Aorta (tissue), 5 donors: ENCODE measurements around the gene CA14. TPM values are rescaled to one million over a fixed set of nuclear protein-coding genes. Genes with fewer than 3 reads are reported as not detected.
"Not testable (repeated sequence)": the region's sequence is repeated elsewhere in the genome, so short reads cannot be mapped to it uniquely, and the experiment has no call there.

ENCODE experiments used
- ATAC-seq: fragments of 200-7000 bp; cut with Tn5 transposase; one replicate; pipeline ENCODE4 v1.9.1; 2022; ENCODE audit warnings: moderate library complexity; ENCODE audit not compliant: low FRiP score
- DNase-seq, 2 donors: peaks; one replicate each; pipeline ENCODE4 v3.0.0-alpha.2; 2020
- H3K27ac ChIP-seq, 2 donors: one replicate each; pipeline ENCODE4 v1.5.1; 2013; ENCODE audit warnings: low read length in 2 of 2, mild to moderate bottlenecking in 2 of 2, moderate library complexity in 2 of 2, control low read depth in 1 of 2, inconsistent platforms in 1 of 2, low read depth in 1 of 2
- H3K27me3 ChIP-seq, 2 donors: one replicate each; pipeline ENCODE4 v1.6.1; 2013; ENCODE audit warnings: control low read depth in 1 of 2, low read length in 1 of 2, mild to moderate bottlenecking in 1 of 2, moderate library complexity in 1 of 2; ENCODE audit not compliant: insufficient read depth in 2 of 2, control insufficient read depth in 1 of 2
- H3K36me3 ChIP-seq, 2 donors: one replicate each; pipeline ENCODE4 v1.6.1; 2013; ENCODE audit warnings: control low read depth in 1 of 2, low read length in 1 of 2, mild to moderate bottlenecking in 1 of 2; ENCODE audit not compliant: insufficient read depth in 2 of 2, control insufficient read depth in 1 of 2
- H3K4me1 ChIP-seq, 2 donors: one replicate each; pipeline ENCODE4 v1.6.1; 2013; ENCODE audit warnings: low read length in 2 of 2, control low read depth in 1 of 2, mild to moderate bottlenecking in 1 of 2, moderate library complexity in 1 of 2; ENCODE audit not compliant: insufficient read depth in 2 of 2, control insufficient read depth in 1 of 2
- H3K4me3 ChIP-seq, 2 donors: one replicate each; pipeline ENCODE4 v1.5.1; 2013; ENCODE audit warnings: low read length in 2 of 2, control low read depth in 1 of 2, mild to moderate bottlenecking in 1 of 2
- H3K9me3 ChIP-seq: one replicate; pipeline ENCODE4 v1.6.1; 2013; ENCODE audit warnings: mild to moderate bottlenecking, low read length; ENCODE audit not compliant: control insufficient read depth
- WGBS, 2 donors: extraction: QIAGEN DNeasy Blood & Tissue Kit; methylation state at CpG; one replicate each; pipeline ENCODE4 v1.1.7; 2013; 5-methylcytosine and 5-hydroxymethylcytosine counted together
- intact Hi-C, 2 donors: fragments of 100-400 bp; cut with DNase I; formaldehyde crosslinking; loops; one replicate each; pipeline versions ENCODE4 v1.14.2 to v1.15.0; 2022
- long read RNA-seq, 2 donors: library from polyadenylated mRNA; unstranded; transcript quantifications; one replicate each; pipeline ENCODE4 v2.0.0, GENCODE V29; 2020 to 2021
- polyA plus RNA-seq, 2 donors: library from polyadenylated mRNA; stranded (reverse); fragments of 200-250 nt; gene quantifications; one replicate each; pipeline ENCODE4 v1.2.3, GENCODE V29; 2013
- total RNA-seq, 2 donors: library from RNA; stranded (reverse); fragmentation: NEBNext Ultra II Directional; extraction: Animal tissue kit (Norgen Biotek cat#: 25700); gene quantifications; one replicate each; pipeline ENCODE4 v1.2.1, GENCODE V29; 2021
- donor health status: healthy with polysubstance abuse.
- donor health status: Bipolar disorder and iron deficiency.
- donor health status: DM: no; HTN: no; CAD: no.
- donor health status: DM: no; HTN: no; CAD: no.
- donor health status: DM: yes; HTN: yes; CAD: no.

The CA14 gene
- total RNA-seq (not detected), polyA plus RNA-seq (not detected)
- long read RNA-seq, donor 1 = 0 reads
- long read RNA-seq, donor 2 = 0 reads

DNA sequence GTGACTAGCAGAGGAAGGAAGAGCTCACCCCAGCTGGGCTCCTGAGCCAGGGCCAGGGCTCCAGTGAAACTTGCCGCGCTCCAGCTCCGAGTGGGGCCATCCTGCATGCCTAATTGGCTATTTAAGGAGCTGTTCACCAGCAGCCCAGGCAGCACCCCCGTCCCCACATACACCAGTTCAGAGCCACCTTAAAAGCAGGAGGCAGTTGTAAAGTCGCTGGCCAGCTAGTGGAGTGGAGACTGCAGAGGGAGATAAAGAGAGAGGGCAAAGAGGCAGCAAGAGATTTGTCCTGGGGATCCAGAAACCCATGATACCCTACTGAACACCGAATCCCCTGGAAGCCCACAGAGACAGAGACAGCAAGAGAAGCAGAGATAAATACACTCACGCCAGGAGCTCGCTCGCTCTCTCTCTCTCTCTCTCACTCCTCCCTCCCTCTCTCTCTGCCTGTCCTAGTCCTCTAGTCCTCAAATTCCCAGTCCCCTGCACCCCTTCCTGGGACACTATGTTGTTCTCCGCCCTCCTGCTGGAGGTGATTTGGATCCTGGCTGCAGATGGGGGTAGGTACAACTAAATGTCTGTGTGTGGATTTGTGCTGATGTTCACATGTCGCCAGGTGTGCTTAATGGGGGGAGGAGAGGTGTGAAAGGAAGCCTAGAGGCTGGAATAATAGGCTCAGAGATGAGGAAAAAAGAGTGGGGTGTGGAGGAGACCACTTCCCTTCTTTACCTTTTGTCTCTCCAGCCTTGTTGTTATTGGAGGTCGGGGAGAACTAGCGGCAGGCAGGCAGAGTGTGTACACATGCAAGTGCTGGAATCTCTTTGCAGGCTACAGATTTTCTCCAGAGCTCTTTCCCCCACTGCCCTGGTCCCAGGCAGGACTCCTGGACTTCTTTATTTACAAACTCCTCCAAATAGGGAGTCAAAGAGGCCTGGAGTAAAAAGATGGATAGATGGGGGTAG is at the start of gene CA14:
Gene CA14, plus strand, starts transcription at position 151 of the 962 bp plus-strand sequence. Its CDS starts 355 bp downstream, at position 506.
- no peak for ATAC-seq
- Histone ChIP-seq H3K9me3 (no peaks in the 10 kb centered on the region), H3K27ac (no peak within 1 kb of the TSS), H3K36me3 (no peaks in the 10 kb centered on the region), H3K27me3 (no peaks in the 10 kb centered on the region), H3K4me1 (peaks cover 0 to 3% of the 10 kb centered on the region in 2 donors), H3K4me3 (no peak within 1 kb of the TSS)
- intact Hi-C loops = loop anchor here (2.0 kb wide), 1 partner anchor 23 kb away; no protein-coding TSS in a partner anchor
- no peak for DNase-seq
- WGBS, 2 donors = 65 to 66% methylated on average over 13 of the region's 13 CpGs

DNA sequence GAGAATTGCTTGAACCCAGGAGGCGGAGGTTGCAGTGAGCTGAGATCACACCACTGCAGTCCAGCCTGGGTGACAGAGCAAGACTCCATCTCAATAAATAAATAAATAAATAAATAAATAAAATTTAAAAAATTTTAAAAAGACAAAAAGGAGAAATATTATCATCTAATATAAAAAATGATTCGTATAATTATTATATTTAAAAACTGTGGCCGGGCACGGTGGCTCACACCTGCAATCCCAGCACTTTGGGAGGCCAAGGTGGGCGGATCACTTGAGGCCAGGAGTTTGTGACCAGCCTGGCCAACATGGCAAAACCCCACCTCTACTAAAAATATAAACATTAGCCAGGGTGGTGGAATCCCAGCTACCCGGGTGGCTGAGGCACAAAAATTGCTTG is 49.1 kb upstream of the CA14 start:
- H3K4me1 ChIP-seq, H3K9me3 ChIP-seq, H3K4me3 ChIP-seq, intact Hi-C loops, DNase-seq, ATAC-seq, H3K36me3 ChIP-seq, H3K27me3 ChIP-seq, H3K27ac ChIP-seq: not testable (repeated sequence)
- WGBS, 2 donors = 86 to 90% methylated on average over 6 of the region's 6 CpGs

DNA sequence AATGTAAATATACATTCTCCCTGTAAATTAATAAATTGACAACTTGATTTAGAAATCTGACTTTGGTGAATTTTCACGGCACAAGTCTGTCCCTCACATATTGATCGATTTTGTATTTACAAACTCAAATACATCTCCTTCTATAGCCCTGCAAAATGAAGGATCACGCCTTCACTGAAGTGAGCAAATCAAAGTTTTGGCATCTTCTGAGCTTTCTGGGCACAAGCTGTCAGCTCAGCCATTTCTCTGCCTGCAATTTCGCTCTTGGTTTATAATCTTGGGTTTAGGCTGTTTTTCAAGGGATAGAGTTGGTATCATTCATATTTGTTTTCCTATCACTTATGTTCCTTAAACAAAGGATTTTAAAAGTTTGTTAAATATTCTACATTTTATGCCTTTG is 47.5 kb upstream of the CA14 start:
- 93 to 94% methylated on average over 4 of the region's 4 CpGs for WGBS, 2 donors
- Histone ChIP-seq H3K4me3 (no peak overlapping the region), H3K9me3 (no peaks in the 10 kb centered on the region), H3K27me3 (no peaks in the 10 kb centered on the region), H3K36me3 (no peaks in the 10 kb centered on the region), H3K27ac (no peak overlapping the region), H3K4me1 (no peaks in the 10 kb centered on the region)
- intact Hi-C loops = no loop called here
- DNase-seq (no peak), ATAC-seq (no peak)

DNA sequence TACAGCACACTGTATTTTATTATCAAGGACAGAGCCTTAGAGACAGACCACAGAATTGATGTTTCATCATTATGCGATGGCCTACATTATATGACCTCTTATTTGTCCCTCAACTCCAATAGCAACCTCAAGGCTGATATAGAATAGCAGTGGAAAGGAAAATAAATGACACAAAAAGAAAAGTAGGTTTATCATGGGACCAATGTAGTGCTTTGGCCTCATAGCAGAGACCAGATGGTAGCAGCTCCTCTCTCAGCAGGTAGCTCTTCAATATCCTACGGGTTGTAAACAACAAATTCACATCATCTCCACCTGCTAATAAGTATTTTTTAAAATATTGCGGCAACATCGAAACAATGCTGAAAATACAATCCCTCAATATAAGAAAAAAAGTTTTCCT is 46.9 kb upstream of the CA14 start:
- no peaks in the 10 kb centered on the region for H3K4me1 ChIP-seq
- no peaks in the 10 kb centered on the region for H3K36me3 ChIP-seq
- 93 to 96% methylated on average over 4 of the region's 4 CpGs for WGBS, 2 donors
- H3K27me3 ChIP-seq = no peaks in the 10 kb centered on the region
- DNase-seq = no peak
- intact Hi-C loops = no loop called here
- no peak overlapping the region for H3K27ac ChIP-seq
- no peaks in the 10 kb centered on the region for H3K9me3 ChIP-seq
- no peak overlapping the region for H3K4me3 ChIP-seq
- ATAC-seq = no peak

DNA sequence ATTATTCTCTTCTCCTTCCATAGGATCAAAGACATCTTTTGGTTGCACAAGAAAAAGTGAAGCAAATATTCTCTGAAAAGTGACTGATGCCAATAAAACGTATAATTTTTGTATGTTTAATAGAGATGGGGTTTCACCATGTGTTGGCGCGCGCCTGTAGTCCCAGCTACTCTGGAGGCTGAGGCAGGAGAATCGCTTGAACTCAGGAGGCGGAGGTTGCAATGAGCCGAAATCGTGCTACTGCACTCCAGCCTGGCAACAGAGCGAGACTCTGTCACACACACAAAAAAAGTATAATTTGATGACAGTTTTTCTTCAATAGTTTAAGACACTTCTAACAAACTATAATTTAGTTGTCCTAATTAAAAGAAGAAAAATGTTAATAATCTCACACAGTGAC is 45.5 kb upstream of the CA14 start:
- intact Hi-C loops = no loop called here
- Histone ChIP-seq H3K27ac (no peak overlapping the region), H3K27me3 (no peaks in the 10 kb centered on the region), H3K9me3 (no peaks in the 10 kb centered on the region), H3K4me1 (no peaks in the 10 kb centered on the region), H3K36me3 (no peaks in the 10 kb centered on the region), H3K4me3 (no peak overlapping the region)
- WGBS, 2 donors = 95 to 98% methylated on average over 9 of the region's 9 CpGs
- DNase-seq (no peak), ATAC-seq (no peak)

DNA sequence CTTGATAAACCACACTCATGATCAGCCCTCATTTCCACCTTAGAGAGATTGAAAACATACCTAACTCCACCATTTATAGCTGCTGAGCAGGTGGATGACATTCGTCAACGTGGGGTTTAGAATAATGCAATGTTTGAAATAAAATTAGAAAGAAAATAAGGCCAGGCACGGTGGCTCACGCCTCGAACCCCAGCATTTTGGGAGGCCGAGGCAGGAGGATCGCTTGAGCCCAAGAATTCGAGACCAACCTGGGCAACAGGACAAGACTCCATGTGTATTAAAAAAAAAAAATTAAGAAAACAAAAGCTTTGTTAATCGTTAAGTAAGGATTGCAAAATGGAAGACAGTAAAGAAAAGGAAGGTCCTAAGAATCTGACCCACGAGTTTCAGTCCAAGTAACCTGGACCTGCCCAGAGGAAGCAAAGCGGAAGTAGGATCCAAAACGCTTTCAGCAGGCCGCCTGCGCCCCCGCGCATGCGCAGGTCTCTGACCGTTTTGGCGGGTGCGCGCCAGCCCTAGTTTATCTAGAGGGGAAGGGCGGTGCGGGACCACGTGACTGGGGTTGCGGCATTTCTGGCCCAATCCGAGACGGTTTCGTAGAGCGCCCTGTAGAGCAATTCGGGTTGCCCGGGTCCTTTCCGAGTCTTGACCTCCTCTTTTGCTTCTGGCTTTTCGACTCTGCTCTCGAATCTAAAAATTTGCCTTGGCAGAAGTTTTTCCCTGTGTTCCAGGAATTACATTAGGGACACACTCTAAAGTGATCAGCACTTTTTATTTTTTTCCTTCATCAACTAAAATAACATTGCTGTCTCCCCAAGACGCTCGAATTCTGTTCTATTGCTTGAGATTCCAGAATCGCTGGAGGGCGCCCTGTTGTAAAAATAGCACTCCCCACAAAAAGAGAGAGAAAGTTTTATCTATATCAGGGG is 44.1 kb upstream of the CA14 start:
- Histone ChIP-seq H3K9me3 (no peaks in the 10 kb centered on the region), H3K27ac (no peak overlapping the region), H3K27me3 (no peaks in the 10 kb centered on the region), H3K36me3 (no peaks in the 10 kb centered on the region), H3K4me1 (no peaks in the 10 kb centered on the region), H3K4me3 (peak overlapping the region; percentile 44 to 59)
- WGBS, 2 donors = 13 to 14% methylated on average over 38 of the region's 38 CpGs
- ATAC-seq = peak; percentile 99
- intact Hi-C loops = no loop called here
- peak; percentile 98 to 99 for DNase-seq

DNA sequence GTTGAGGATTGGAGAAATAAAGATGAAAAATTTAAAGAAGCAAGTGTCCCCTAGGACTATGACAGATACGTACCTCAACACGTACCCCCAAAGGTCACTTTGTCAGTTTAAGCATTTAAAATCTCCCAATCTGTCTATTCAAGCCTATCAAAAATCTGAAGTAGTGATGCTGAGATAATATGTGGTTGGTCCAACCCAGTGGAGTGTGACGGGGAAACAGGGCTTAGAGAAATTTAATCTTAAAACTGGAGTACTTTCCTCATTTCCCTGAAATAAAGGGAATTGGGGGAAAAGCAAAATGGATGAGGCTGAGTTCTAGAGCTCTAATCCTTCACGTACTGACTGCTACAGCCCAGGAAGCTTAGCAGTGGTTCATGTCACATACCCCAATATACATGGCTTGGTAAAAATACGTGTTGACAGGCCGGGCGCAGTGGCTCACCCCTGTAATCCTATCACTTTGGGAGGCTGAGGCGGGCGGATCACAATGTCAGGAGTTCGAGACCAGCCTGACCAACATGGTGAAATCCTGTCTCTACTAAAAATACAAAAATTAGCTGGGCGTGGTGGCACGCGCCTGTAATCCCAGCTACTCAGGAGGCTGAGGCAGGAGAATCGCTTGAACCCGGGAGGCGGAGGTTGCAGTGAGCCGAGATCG is 43.3 kb upstream of the CA14 start:
- peak overlapping the region; percentile 44 to 59 for H3K4me3 ChIP-seq
- WGBS, 2 donors = 47 to 60% methylated on average over 11 to 18 of the region's 18 CpGs
- DNase-seq, H3K27me3 ChIP-seq, intact Hi-C loops, H3K36me3 ChIP-seq, H3K27ac ChIP-seq, H3K4me1 ChIP-seq, H3K9me3 ChIP-seq: not testable (repeated sequence)
- ATAC-seq = peak; percentile 44

DNA sequence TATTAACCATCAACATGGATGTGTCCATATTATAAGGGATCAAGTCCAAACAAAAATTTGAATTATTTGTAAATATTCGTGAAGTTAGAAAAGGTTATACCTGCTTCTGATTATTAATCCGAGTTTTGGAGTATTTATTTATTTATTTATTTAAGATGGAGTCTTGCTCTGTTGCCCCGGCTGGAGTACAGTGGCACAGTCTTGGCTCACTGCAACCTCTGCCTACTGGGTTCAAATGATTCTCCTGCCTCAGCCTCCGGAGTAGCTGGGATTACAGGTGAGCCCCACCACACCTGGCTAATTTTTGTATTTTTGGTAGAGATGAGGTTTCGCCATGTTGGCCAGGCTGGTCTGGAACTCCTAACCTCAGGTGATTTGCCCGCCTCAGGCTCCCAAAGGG is 41.7 kb upstream of the CA14 start:
- DNase-seq, intact Hi-C loops, H3K4me3 ChIP-seq, H3K36me3 ChIP-seq, ATAC-seq, H3K27ac ChIP-seq, H3K4me1 ChIP-seq, H3K27me3 ChIP-seq, H3K9me3 ChIP-seq: not testable (repeated sequence)
- 92 to 95% methylated on average over 6 of the region's 6 CpGs for whole genome bisulfite sequencing, 2 donors
